IMR-90 (cell line): ENCODE data around the gene MEIKIN. TPM values are rescaled to one million over a fixed set of nuclear protein-coding genes. Genes with fewer than 3 reads are reported as not detected.
A peak's percentile ranks its signal among the peaks of the same experiment; 100 is the strongest.

Source experiments
- ATAC-seq: fragments of 200-7000 bp; cut with Tn5 transposase; 2 replicates; pipeline ENCODE4 v1.9.1; 2020; ENCODE audit warnings: low read depth, mild to moderate bottlenecking, moderate library complexity
- BruUV-seq: library from RNA; stranded (reverse); fragments of 400-500 nt; replicated peaks from 2 replicates; lab custom pipeline; 2021; lab: Mats Ljungman, UMichigan
- CTCF ChIA-PET: fragments of 300-600 bp; formaldehyde crosslinking; extraction: SDS; loops from one replicate; lab custom pipeline; 2021; ENCODE audit warnings: antibody characterized with exemption; lab: Yijun Ruan, JAX
- POLR2A ChIA-PET: fragments of 300-600 bp; sonication (Branson Sonifier 250); formaldehyde crosslinking; loops from one replicate; lab custom pipeline; 2022; ENCODE audit warnings: antibody characterized with exemption; ENCODE audit not compliant: unreplicated experiment; lab: Charles Lee
- DNase-seq: peaks from one replicate; pipeline ENCODE4 v3.0.0; 2013
- H2AFZ ChIP-seq: replicated peaks from 2 replicates; pipeline ENCODE3; 2013; ENCODE audit warnings: low read length, mild to moderate bottlenecking; ENCODE audit not compliant: poor library complexity
- H2AK5ac ChIP-seq: 2 replicates; pipeline ENCODE4 v1.6.1; 2013; ENCODE audit warnings: low read depth, low read length, inconsistent platforms
- H2AK9ac ChIP-seq: replicated peaks from 2 replicates; pipeline ENCODE3; 2013; ENCODE audit warnings: mild to moderate bottlenecking, low read depth, low read length, moderate library complexity; ENCODE audit not compliant: poor library complexity
- H2BK120ac ChIP-seq: 2 replicates; pipeline ENCODE4 v1.6.1; 2013; ENCODE audit warnings: low read depth, low read length, inconsistent platforms
- H2BK15ac ChIP-seq: 3 replicates; pipeline ENCODE4 v1.6.1; 2013; ENCODE audit warnings: low read depth, low read length, inconsistent platforms
- H2BK20ac ChIP-seq: 2 replicates; pipeline ENCODE4 v1.6.1; 2013; ENCODE audit warnings: low read depth, mild to moderate bottlenecking, inconsistent platforms, low read length, moderate library complexity
- H2BK5ac ChIP-seq: 2 replicates; pipeline ENCODE4 v1.6.1; 2013; ENCODE audit warnings: mild to moderate bottlenecking, low read depth, low read length, inconsistent platforms; ENCODE audit not compliant: poor library complexity, severe bottlenecking
- H3K14ac ChIP-seq: replicated peaks from 2 replicates; pipeline ENCODE4 v1.6.1; 2013; ENCODE audit warnings: low read depth, low read length, inconsistent platforms
- H3K18ac ChIP-seq: 2 replicates; pipeline ENCODE4 v1.6.1; 2013; ENCODE audit warnings: low read depth, low read length, control low read depth
- H3K23ac ChIP-seq: 2 replicates; pipeline ENCODE4 v1.6.1; 2013; ENCODE audit warnings: low read depth, low read length, inconsistent platforms
- H3K27ac ChIP-seq: 2 replicates; pipeline ENCODE4 v1.5.1; 2013; ENCODE audit warnings: mild to moderate bottlenecking, control low read depth, low read length; ENCODE audit not compliant: insufficient read depth
- H3K27me3 ChIP-seq: 2 replicates; pipeline ENCODE4 v1.6.1; 2013; ENCODE audit warnings: low read length; ENCODE audit not compliant: control insufficient read depth, insufficient read depth
- H3K36me3 ChIP-seq: 2 replicates; pipeline ENCODE4 v1.6.1; 2013; ENCODE audit warnings: low read length, mixed read lengths; ENCODE audit not compliant: control insufficient read depth, insufficient read depth
- H3K4ac ChIP-seq: 2 replicates; pipeline ENCODE4 v1.6.1; 2013; ENCODE audit warnings: low read depth, low read length, inconsistent platforms
- H3K4me1 ChIP-seq: 2 replicates; pipeline ENCODE4 v1.6.1; 2013; ENCODE audit warnings: low read length, mixed read lengths; ENCODE audit not compliant: control insufficient read depth, insufficient read depth
- H3K4me2 ChIP-seq: 2 replicates; pipeline ENCODE4 v1.6.1; 2013; ENCODE audit warnings: low read depth, mild to moderate bottlenecking, control low read depth, low read length, moderate library complexity
- H3K4me3 ChIP-seq: 2 replicates; pipeline ENCODE4 v1.5.1; 2013; ENCODE audit warnings: low read depth, mild to moderate bottlenecking, control low read depth, low read length, moderate library complexity; ENCODE audit not compliant: insufficient read depth
- H3K56ac ChIP-seq: 2 replicates; pipeline ENCODE4 v1.6.1; 2013; ENCODE audit warnings: low read length, inconsistent platforms; ENCODE audit not compliant: insufficient read depth; ENCODE audit errors: extremely low read depth
- H3K79me1 ChIP-seq, 2 experiments: 2 replicates each; pipeline ENCODE4 v1.6.1; 2013; ENCODE audit warnings: low read length in 2 of 2, inconsistent platforms in 1 of 2, low read depth in 1 of 2
- H3K9ac ChIP-seq: 2 replicates; pipeline ENCODE4 v1.6.1; 2013; ENCODE audit warnings: low read depth, low read length, control low read depth
- H3K9me1 ChIP-seq: 2 replicates; pipeline ENCODE4 v1.6.1; 2013; ENCODE audit warnings: low read length, inconsistent platforms; ENCODE audit not compliant: insufficient read depth
- H3K9me3 ChIP-seq: 2 replicates; pipeline ENCODE4 v1.6.1; 2013; ENCODE audit warnings: low read length; ENCODE audit not compliant: control insufficient read depth, insufficient read depth
- H4K20me1 ChIP-seq: 2 replicates; pipeline ENCODE4 v1.6.1; 2013; ENCODE audit warnings: low read length, inconsistent platforms; ENCODE audit not compliant: insufficient read depth
- H4K5ac ChIP-seq: 2 replicates; pipeline ENCODE4 v1.6.1; 2013; ENCODE audit warnings: mild to moderate bottlenecking, low read depth, low read length, control low read depth
- H4K8ac ChIP-seq, 2 experiments: 2 replicates each; pipeline ENCODE4 v1.6.1; 2013; ENCODE audit warnings: low read depth in 2 of 2, low read length in 2 of 2, control low read depth in 1 of 2, inconsistent platforms in 1 of 2
- H4K91ac ChIP-seq: 2 replicates; pipeline ENCODE4 v1.6.1; 2013; ENCODE audit warnings: low read depth, low read length, inconsistent platforms; ENCODE audit not compliant: insufficient read depth
- MAZ ChIP-seq: IDR thresholded peaks from 2 replicates; pipeline ENCODE4 v1.6.1; 2012; ENCODE audit warnings: low read depth, mild to moderate bottlenecking, low read length, improper control_type of control experiment, moderate library complexity, borderline replicate concordance
- SMC3 ChIP-seq: fragments of 150-350 bp; IDR thresholded peaks from 2 replicates; pipeline ENCODE4 v1.6.1; 2016; ENCODE audit warnings: low read depth, mild to moderate bottlenecking, antibody characterized with exemption, low read length, moderate library complexity
- WGBS, 2 experiments: methylation state at CpG; one replicate each; pipeline versions ENCODE4 v1.1.5 to v1.1.7; 2013; ENCODE audit warnings: missing lambda C conversion rate in 2 of 2; ENCODE audit not compliant: insufficient read length in 1 of 2; ENCODE audit errors: extremely low coverage in 2 of 2; 5-methylcytosine and 5-hydroxymethylcytosine counted together
- dilution Hi-C: fragments of 300-500 bp; cut with HindIII; formaldehyde crosslinking; loops from one replicate; pipeline ENCODE4 v1.14.3; 2018; ENCODE audit warnings: low sequenced_read_pairs; ENCODE audit not compliant: unreplicated experiment
- in situ Hi-C: fragments of 300-500 bp; cut with MboI; formaldehyde crosslinking; loops from 3 replicates; pipeline ENCODE4 v1.14.3; 2019; ENCODE audit warnings: low sequenced_read_pairs, inconsistent platforms, mixed read lengths
- intact Hi-C: fragments of 100-400 bp; cut with micrococcal nuclease; formaldehyde crosslinking; loops from 2 replicates; pipeline ENCODE4 v1.10.0; 2022
- polyA plus RNA-seq, 3 experiments: library from polyadenylated mRNA; depleted of rRNA; stranded (reverse); fragments of >200 nt; gene quantifications; 2 replicates each; pipeline ENCODE4 v1.2.3, GENCODE V29; 2012; ENCODE audit warnings: low replicate concordance in 1 of 3
- total RNA-seq: library from RNA; depleted of rRNA; stranded (reverse); fragments of >200 nt; gene quantifications from 2 replicates; pipeline ENCODE4 v1.2.3, GENCODE V29; 2012

The MEIKIN gene
- total and polyA plus RNA-seq, 2 of the 4 experiments (the other 2 are of a cell fraction), result not detected

DNA sequence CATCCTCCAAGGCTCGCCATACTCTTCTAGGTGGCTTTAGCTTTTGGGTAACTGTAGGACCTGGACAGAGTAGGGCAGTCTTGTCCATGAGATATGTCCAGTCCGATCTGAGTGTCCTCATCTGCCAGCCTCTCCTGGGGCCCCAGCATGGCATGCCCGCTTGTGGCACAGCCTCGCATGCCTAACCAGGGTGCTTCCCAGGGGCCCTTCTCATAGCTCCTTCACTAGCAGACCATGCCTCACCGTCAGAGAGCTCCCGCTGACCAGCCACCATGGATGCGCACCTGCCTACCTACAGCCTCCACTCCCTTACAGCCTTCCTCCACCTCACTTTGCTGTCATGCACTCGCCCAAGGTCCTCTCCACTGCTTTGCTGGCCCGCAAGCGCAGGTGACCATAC is 88.1 kb downstream of the MEIKIN start:
- H3K4me2 ChIP-seq, result no peak overlapping the region
- BruUV-seq, result no TSS peak
- ChIA-PET POLR2A (no interaction called here), CTCF (no interaction called here)
- peak overlapping the region; percentile 1 for H2AFZ ChIP-seq
- peaks cover 4% of the 10 kb centered on the region; the same call in 1 of the 2 replicates for H3K27me3 ChIP-seq
- no peaks in the 10 kb centered on the region for H4K20me1 ChIP-seq
- TF ChIP-seq SMC3, result no peak
- no peak for TF ChIP-seq MAZ
- no peak overlapping the region for H2AK5ac ChIP-seq
- 83% methylated on average over 3 of the region's 10 CpGs; no CpG with 5 or more reads in 1 of the 2 experiments for WGBS, 2 experiments
- H3K14ac ChIP-seq, result no peak overlapping the region
- H3K4ac ChIP-seq, result no peak overlapping the region
- no peak overlapping the region for H3K4me3 ChIP-seq
- H3K56ac ChIP-seq, result no peak overlapping the region
- in situ Hi-C loops (no loop called here), intact Hi-C loops (no loop called here), dilution Hi-C loops (no loop called here)
- DNase-seq, result no peak
- no peak overlapping the region for H3K18ac ChIP-seq
- H3K9me3 ChIP-seq, result no peaks in the 10 kb centered on the region
- H3K79me1 ChIP-seq, result no peaks in the 10 kb centered on the region
- H3K36me3 ChIP-seq, result no peaks in the 10 kb centered on the region
- no peak overlapping the region for H4K91ac ChIP-seq
- no peak overlapping the region for H2BK5ac ChIP-seq
- no peak overlapping the region for H4K5ac ChIP-seq
- no peak overlapping the region for H4K8ac ChIP-seq
- no peak overlapping the region for H2BK15ac ChIP-seq
- H3K9ac ChIP-seq, result no peak overlapping the region
- no peak overlapping the region for H3K27ac ChIP-seq
- no peak overlapping the region for H3K23ac ChIP-seq
- H3K9me1 ChIP-seq, result no peaks in the 10 kb centered on the region
- H2AK9ac ChIP-seq, result no peak overlapping the region
- H2BK120ac ChIP-seq, result no peak overlapping the region
- H2BK20ac ChIP-seq, result no peak overlapping the region
- no peak for ATAC-seq
- H3K4me1 ChIP-seq, result no peaks in the 10 kb centered on the region
